NCI-H2171 treated with DMSO at 0.1 percent for 48 hours (cell line): ENCODE measurements around the gene FES.
A peak's percentile ranks its signal among the peaks of the same experiment; 100 is the strongest.
"Not testable (repeated sequence)": the region's sequence is repeated elsewhere in the genome, so short reads cannot be mapped to it uniquely, and the experiment has no call there.

Experiments
- DNase-seq: peaks from one replicate; lab custom pipeline; 2025; lab: John Stamatoyannopoulos, UW

Gene FES

DNA sequence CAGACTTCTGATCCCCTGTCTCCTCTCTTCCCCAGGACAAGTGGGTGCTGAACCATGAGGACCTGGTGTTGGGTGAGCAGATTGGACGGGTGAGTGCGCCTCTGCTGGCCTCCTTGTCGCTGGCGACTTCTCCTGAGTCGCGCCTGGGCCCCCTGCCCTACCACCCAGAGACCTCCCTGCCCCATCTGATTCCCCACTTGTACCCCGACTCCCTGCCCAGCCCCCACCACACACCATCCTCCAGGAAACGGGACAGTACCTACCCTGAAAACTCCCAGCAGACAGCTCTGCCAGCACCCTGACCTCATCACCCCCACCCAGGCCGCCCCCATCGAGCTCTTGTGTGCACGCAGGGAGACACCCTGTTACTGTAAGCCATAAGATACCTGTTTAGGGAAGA, 7.7 kb downstream of the FES start:
- DNase-seq = no peak

- DNase-seq = no peak
Observed at GRCh38 chr15:90892498-90893174, 8.3 kb downstream of the FES start.

DNA sequence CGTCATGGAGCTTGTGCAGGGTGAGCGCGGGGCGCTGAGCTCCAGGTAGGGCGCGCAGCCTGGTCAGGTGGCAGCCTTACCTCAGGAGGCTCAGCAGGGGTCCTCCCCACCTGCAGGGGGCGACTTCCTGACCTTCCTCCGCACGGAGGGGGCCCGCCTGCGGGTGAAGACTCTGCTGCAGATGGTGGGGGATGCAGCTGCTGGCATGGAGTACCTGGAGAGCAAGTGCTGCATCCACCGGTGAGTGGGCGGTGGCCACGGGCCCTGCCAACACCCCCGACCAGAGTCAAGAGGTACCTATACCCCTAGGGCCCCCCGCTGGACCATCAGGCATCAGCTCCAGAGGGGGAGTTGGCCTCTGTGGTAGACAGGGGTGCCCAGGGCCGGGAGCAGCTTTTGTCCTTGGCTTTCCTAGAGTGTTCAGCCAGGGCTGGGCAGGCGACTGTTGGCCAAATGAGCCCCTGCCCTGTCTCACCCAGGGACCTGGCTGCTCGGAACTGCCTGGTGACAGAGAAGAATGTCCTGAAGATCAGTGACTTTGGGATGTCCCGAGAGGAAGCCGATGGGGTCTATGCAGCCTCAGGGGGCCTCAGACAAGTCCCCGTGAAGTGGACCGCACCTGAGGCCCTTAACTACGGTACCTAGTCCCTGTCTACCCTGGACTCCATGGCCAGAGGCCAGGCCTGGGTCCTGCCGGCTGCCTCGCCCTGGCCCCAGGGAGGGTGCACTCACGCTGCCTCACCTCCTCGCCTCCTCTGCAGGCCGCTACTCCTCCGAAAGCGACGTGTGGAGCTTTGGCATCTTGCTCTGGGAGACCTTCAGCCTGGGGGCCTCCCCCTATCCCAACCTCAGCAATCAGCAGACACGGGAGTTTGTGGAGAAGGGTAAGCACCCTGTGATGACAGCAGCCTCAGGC, 9.1 kb downstream of the FES start:
- DNase-seq = no peak

GRCh38 chr15:90895571-90896117, 11.3 kb downstream of the FES start:
- DNase-seq = peak; percentile 57

DNA sequence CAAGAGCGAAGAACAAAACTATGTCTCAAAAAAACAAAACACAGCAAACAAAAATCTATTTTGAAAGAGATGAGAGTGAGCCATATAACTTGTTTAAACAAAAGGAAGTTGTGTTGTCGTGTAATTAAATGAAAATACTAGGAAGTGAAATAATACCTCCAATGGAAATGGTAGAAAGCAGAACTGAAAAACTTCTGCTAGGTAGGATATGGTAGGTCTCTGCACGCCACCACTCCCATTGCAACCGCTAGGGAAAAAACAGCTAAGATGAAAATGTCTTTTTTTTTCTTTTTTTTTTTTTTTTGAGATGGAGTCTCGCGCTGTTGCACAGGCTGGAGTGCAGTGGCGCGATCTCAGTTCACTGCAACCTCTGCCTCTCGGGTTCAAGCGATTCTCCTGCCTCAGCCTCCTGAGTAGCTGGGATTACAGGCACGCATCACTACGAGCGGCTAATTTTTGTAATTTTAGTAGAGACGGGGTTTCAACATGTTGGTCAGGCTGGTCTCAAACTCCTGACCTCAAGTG, 12.9 kb downstream of the FES start:
- DNase-seq = not testable (repeated sequence)

GRCh38 chr15:90901175-90902039, 17.1 kb downstream of the FES start:
- no peak for DNase-seq

- DNase-seq = peak; percentile 87
Observed at GRCh38 chr15:90902040-90902839, 17.9 kb downstream of the FES start.

DNA sequence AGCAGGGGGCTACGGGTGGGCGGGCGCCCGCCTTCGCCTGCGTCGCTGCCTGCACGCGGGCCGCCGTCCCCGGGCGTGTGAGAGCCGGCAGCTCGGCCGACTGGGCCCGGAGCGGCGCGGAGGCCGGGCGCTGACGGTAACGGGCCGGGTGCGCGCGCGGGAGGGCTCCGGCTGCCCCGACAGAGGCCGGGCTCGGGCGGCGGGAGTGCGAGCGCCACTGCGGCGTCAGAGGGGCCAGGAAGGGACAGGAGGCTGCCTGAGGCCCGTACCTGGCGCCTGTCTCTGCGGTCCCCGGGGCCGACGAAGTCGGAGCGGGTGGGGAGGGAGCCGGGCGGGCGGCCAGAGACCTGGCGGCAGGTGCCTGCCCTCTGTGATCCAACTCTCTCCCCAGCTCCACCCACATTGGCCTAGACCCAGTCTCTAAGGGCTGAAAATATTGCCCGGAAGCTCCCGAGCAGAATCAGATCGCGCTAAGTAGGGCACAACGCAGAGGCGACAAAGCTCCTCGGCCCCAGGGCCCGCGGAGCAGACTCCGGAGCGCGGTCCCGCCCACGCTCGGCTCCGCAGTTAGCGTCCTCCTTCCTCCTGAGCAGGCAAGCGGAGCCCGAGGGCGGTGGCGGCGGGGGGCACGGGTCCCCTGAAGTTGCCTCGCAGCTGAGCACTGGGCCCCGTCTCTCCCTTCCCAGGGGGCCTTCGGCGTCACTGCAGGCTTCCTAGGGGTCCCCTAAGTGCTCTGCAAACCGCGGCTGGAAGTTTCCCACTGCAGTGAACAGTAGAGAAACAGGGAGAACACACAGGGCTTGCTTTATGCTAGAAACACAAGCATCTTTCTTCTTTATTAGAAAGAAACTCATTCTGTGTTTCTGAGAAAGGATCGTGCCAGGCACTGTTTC, 18.8 kb downstream of the FES start, which contains the start of gene MAN2A2:
MAN2A2 (plus strand) TSS at position 463 of the 893 bp plus-strand sequence. CDS start 906 bp downstream, outside the sequence.
- peak; percentile 58 for DNase-seq

DNA sequence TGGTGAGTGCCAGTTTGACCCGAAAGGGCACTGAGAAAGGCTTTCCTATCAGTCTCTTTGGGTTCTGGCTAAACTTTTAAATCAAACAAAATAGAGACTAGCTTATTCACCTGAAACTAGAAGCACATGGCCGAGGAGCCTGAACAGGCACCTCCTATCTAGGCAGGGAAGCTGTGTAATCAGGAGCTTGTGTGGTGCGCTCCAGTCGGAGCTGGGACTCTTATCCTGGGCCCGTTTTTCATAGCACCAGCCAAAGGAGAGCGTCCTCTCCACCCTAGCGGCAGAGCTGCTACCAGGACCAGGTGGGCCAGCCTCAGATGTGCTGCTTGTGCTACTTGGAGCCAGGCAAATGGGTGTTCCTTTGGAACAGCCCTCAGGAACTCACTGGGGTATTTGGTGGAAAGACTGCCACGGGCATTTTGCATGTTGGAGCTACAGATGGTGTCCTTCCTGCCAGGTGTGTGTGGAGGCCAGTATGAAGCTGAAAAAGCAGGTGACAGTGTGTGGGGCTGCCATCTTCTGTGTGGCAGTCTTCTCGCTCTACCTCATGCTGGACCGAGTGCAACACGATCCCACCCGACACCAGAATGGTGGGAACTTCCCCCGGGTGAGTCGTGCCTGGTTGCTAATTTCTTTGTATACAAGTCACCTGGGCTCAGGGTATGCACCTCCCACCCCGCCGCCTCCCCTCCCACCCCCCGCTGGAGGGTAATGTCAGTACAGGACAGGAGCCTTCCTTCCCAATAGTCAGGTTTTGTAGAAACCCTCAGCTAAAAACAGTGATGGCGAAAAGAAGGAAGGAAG, 19.6 kb downstream of the FES start:
- peak; percentile 67 for DNase-seq

- no peak for DNase-seq
Observed at GRCh38 chr15:90904746-90905145, 20.4 kb downstream of the FES start.

GRCh38 chr15:90905306-90906180, 21.2 kb downstream of the FES start:
- no peak for DNase-seq

DNA sequence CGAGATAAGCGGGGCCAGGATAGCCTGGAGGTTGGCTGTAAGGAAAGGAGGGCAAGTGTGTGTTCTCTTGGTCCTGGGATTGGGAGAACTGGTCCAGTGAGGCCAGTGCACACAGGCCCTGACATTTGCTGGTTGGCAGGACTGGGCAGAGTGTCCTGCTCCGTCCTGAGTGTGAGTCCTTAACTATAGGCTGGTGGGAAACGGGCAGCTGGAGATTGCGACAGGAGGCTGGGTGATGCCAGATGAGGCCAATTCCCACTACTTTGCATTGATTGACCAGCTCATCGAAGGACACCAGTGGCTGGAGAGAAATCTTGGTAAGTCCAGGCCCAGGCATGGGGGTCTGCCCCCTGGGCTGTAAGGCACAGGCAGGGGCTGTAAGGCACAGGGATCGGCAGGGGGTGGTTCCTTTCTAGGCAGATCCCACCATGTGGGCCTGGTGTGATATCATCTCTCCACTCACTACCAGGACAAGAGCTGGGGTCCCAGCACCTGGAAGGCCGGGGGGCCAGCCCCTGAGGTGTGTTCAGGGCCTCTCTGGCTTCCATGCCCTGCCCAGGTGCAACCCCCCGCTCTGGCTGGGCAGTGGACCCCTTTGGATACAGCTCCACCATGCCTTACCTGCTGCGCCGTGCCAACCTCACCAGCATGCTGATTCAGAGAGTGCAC, 22.0 kb downstream of the FES start:
- DNase-seq = no peak

- DNase-seq = no peak
Observed at GRCh38 chr15:90907051-90907660, 22.9 kb downstream of the FES start.

- no peak for DNase-seq
Observed at GRCh38 chr15:90907838-90908507, 23.7 kb downstream of the FES start.

DNA sequence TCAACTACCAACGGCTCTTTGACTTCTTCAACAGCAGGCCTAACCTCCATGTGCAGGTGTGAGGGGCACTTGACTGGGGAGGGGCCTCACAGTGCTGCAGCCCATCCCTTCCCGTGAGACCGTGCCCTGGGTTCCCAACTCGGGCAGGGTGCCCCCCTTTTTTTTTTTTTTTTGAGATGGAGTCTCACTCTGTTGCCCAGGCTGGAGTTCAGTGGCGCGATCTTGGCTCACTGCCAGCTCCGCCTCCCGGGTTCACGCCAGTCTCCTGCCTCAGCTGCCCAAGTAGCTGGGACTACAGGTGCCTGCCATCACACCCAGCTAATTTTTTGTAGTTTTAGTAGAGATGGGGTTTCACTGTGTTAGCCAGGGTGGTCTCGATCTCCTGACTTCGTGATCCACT, 25.1 kb downstream of the FES start:
- DNase-seq = not testable (repeated sequence)

- no peak for DNase-seq
Observed at GRCh38 chr15:90909976-90910375, 25.7 kb downstream of the FES start.
